ENCODE data around the gene P2RY12.

GRCh38 chr3:151367448-151367847 is 17.1 kb downstream of the P2RY12 start:
- TF ChIP-seq, protein P1, sequence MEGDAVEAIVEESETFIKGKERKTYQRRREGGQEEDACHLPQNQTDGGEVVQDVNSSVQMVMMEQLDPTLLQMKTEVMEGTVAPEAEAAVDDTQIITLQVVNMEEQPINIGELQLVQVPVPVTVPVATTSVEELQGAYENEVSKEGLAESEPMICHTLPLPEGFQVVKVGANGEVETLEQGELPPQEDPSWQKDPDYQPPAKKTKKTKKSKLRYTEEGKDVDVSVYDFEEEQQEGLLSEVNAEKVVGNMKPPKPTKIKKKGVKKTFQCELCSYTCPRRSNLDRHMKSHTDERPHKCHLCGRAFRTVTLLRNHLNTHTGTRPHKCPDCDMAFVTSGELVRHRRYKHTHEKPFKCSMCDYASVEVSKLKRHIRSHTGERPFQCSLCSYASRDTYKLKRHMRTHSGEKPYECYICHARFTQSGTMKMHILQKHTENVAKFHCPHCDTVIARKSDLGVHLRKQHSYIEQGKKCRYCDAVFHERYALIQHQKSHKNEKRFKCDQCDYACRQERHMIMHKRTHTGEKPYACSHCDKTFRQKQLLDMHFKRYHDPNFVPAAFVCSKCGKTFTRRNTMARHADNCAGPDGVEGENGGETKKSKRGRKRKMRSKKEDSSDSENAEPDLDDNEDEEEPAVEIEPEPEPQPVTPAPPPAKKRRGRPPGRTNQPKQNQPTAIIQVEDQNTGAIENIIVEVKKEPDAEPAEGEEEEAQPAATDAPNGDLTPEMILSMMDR (conservative IDR thresholded peaks at IDR 0.05 in 1 of 2, IDR thresholded peaks at IDR 0.05 in 1 of 2; ENCODE audit: extremely low read depth in 1 of 2, insufficient read depth in 1 of 2, low read depth in 1 of 2, low read length in 2 of 2), result no peak
- TF ChIP-seq EZH2 (IDR thresholded peaks at IDR 0.05; ENCODE audit: borderline replicate concordance, low read length), result no peak

All from mammary epithelial cell (primary cell).